Measurements from ENCODE around the gene MED13L.

MED13L gene

GRCh38 chr12:115934877-115935276, 342.6 kb downstream of the MED13L start:
- no peak overlapping the region for H3K4me3 ChIP-seq (ENCODE audit: low read depth, low read length)
- TF ChIP-seq CTCF (IDR thresholded peaks at IDR 0.05; ENCODE audit: borderline replicate concordance, insufficient read depth, low read depth, low read length), result no peak

DNA sequence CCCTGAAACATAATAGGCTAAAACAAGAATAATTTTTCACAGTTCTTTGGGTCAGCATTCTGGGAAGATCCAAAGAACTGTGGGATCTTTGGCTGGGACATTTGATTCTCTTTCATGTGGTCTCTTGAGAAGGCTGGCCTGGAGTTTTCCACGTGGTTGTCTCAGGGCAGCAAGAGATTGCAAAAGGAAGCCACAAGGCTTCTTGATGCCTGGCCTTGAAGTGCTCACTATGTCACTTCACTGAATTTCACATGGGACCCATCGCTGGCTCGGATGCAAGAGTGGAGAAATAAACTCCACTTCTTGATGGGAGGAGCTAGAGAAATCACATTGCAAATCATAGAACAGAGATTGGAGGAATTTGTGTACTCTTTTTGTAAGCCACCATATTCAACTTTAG, 343.4 kb downstream of the MED13L start:
- no peak for TF ChIP-seq CTCF (IDR thresholded peaks at IDR 0.05; ENCODE audit: borderline replicate concordance, insufficient read depth, low read depth, low read length)
- no peak overlapping the region for H3K4me3 ChIP-seq (ENCODE audit: low read depth, low read length)

GRCh38 chr12:115932066-115932465, 345.4 kb downstream of the MED13L start:
- TF ChIP-seq CTCF (IDR thresholded peaks at IDR 0.05; ENCODE audit: borderline replicate concordance, insufficient read depth, low read depth, low read length), result no peak
- no peak overlapping the region for H3K4me3 ChIP-seq (ENCODE audit: low read depth, low read length)

DNA sequence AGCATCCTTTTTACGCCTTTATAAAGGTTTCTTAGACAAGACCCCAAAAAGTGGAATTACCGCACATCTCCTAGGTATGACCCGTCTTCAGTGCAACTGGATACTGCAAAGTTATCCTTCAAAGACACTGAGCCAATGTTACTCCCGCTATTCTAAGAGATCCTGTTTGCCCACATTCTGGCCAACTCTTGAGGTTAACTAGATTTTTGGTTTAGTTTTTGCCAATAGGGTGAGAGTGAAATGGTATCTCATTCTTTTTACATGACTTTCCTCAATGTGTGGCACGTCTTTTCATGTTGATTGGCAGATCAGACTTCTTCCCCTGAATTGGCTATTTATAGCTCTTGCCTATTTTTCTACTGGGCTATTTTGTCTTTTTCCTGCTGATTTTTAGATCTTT, 347.2 kb downstream of the MED13L start:
- no peak for TF ChIP-seq CTCF (IDR thresholded peaks at IDR 0.05; ENCODE audit: borderline replicate concordance, insufficient read depth, low read depth, low read length)
- no peak overlapping the region for H3K4me3 ChIP-seq (ENCODE audit: low read depth, low read length)

DNA sequence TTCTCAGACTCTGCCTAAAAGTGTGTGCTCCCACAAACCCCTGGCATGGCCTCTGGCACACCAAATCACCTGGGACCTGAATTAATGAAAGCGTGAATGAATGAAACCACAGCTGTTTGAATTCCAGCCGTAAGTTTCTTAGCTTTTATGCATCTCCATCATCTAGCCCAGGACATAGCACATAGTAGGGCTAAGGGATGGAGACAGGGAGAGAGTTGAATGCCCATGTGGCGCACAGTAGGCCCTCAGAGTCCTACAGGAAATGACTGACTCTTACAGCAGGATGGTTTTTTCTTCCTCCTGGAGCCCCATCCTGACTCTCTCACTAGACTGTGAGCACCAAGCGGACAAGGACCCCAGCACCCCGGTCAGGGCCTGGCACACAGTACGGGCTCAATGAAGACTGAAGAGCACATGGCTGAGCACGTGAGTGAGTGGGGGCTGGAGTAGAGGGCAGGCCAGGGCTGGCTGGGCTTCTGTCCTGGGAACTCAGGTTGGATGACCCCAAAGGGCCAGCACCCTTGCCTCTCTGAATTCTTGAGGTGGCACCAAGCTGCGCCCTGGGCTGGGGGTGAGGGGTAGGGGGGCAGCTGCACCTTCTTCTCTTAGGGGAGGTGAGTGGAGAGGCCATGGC, 351.3 kb downstream of the MED13L start:
- no peak for TF ChIP-seq CTCF (IDR thresholded peaks at IDR 0.05; ENCODE audit: borderline replicate concordance, insufficient read depth, low read depth, low read length)
- no peak overlapping the region for H3K4me3 ChIP-seq (ENCODE audit: low read depth, low read length)

DNA sequence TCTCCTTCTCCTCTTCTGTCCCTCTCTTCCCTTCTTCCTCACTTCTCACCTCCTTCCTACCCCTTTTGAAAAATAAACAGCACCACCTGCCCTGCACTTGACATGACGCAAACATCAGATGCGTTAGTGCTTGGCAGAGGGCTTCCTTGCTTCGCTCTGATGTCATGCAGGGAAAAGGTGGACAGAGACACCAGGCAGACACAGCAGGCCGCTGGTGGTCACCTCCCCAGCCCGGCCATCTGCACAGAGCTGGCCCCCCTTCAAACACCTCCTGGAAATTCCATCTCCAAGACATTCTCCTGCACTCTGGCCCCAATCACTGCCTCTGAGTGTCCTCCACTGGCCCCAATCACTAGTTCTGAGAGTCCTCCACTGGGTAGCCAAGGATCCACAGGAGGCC, 353.6 kb downstream of the MED13L start:
- no peak overlapping the region for H3K4me3 ChIP-seq (ENCODE audit: low read depth, low read length)
- TF ChIP-seq CTCF (IDR thresholded peaks at IDR 0.05; ENCODE audit: borderline replicate concordance, insufficient read depth, low read depth, low read length), result no peak

GRCh38 chr12:115922952-115923564, 354.4 kb downstream of the MED13L start:
- H3K4me3 ChIP-seq (ENCODE audit: low read depth, low read length), result no peak overlapping the region
- peak; percentile 42; the same call in 1 of the 2 replicates for TF ChIP-seq CTCF (IDR thresholded peaks at IDR 0.05; ENCODE audit: borderline replicate concordance, insufficient read depth, low read depth, low read length)
